SK-N-MC (cell line): ENCODE results near the gene CYP27B1.

ENCODE experiments used
- DNase-seq: peaks from one replicate; pipeline ENCODE4 v3.0.0-alpha.2; 2011; ENCODE audit warnings: low read depth, low spot score
- H3K27ac ChIP-seq: fragments of 200-600 bp; sonication (generic); 2 replicates; pipeline ENCODE4 v1.5.1; 2016; ENCODE audit warnings: mixed run types
- H3K36me3 ChIP-seq: fragments of 200-600 bp; sonication (generic); 2 replicates; pipeline ENCODE4 v1.6.1; 2017; ENCODE audit warnings: antibody characterized with exemption, low read length, mixed read lengths; ENCODE audit not compliant: insufficient read depth
- H3K4me3 ChIP-seq: fragments of 200-600 bp; sonication (generic); 2 replicates; pipeline ENCODE4 v1.5.1; 2016
- H3K9ac ChIP-seq: fragments of 200-600 bp; sonication (generic); 2 replicates; pipeline ENCODE4 v1.8.0; 2017; ENCODE audit warnings: mixed run types, mixed read lengths; ENCODE audit not compliant: insufficient read length
- H3K9me3 ChIP-seq: fragments of 200-600 bp; sonication (generic); 2 replicates; pipeline ENCODE4 v1.6.1; 2017; ENCODE audit warnings: low read depth, mild to moderate bottlenecking, antibody characterized with exemption, low read length, moderate library complexity, mixed read lengths
- EZH2 ChIP-seq: fragments of 200-600 bp; sonication (generic); IDR thresholded peaks from one replicate; pipeline ENCODE4 v1.6.1; 2017; ENCODE audit warnings: antibody characterized with exemption
- FOXP2 ChIP-seq: optimal IDR thresholded peaks from 2 replicates; pipeline ENCODE3; 2011; ENCODE audit warnings: mild to moderate bottlenecking, moderate library complexity; ENCODE audit not compliant: insufficient read depth; ENCODE audit errors: extremely low read length, control extremely low read depth
- POLR2AphosphoS5 ChIP-seq: IDR thresholded peaks from 2 replicates; pipeline ENCODE4 v1.6.1; 2012; ENCODE audit warnings: mild to moderate bottlenecking, low read depth, low read length, borderline replicate concordance

CYP27B1 gene

GRCh38 chr12:57736741-57737466 lies 30.0 kb downstream of the CYP27B1 start:
- no peak overlapping the region for H3K27ac ChIP-seq
- no peak for DNase-seq
- TF ChIP-seq EZH2 (peak; percentile 88), FOXP2 (no peak), POLR2AphosphoS5 (no peak)
- peak overlapping the region; percentile 77 for H3K4me3 ChIP-seq
- H3K9me3 ChIP-seq, result no peaks in the 10 kb centered on the region
- no peaks in the 10 kb centered on the region for H3K36me3 ChIP-seq
- H3K9ac ChIP-seq, result no peak overlapping the region

GRCh38 chr12:57735952-57736740 lies 30.7 kb downstream of the CYP27B1 start:
- no peak overlapping the region for H3K27ac ChIP-seq
- H3K9me3 ChIP-seq, result no peaks in the 10 kb centered on the region
- no peak for TF ChIP-seq FOXP2
- TF ChIP-seq POLR2AphosphoS5, result no peak
- TF ChIP-seq EZH2, result no peak
- peak overlapping the region; percentile 77 for H3K4me3 ChIP-seq
- H3K36me3 ChIP-seq, result no peaks in the 10 kb centered on the region
- no peak overlapping the region for H3K9ac ChIP-seq
- no peak for DNase-seq

GRCh38 chr12:57735198-57735855 lies 31.6 kb downstream of the CYP27B1 start:
- no peak for DNase-seq
- Histone ChIP-seq H3K4me3 (no peak overlapping the region; the same call in 1 of the 2 replicates), H3K9ac (no peak overlapping the region), H3K27ac (no peak overlapping the region), H3K9me3 (no peaks in the 10 kb centered on the region), H3K36me3 (no peaks in the 10 kb centered on the region)
- no peak for TF ChIP-seq EZH2
- no peak for TF ChIP-seq FOXP2
- TF ChIP-seq POLR2AphosphoS5, result no peak

- TF ChIP-seq EZH2, result no peak
- Histone ChIP-seq H3K36me3 (no peaks in the 10 kb centered on the region), H3K9ac (no peak overlapping the region), H3K9me3 (no peaks in the 10 kb centered on the region), H3K27ac (no peak overlapping the region), H3K4me3 (no peak overlapping the region)
- DNase-seq, result no peak
Measured at GRCh38 chr12:57734591-57734990, 32.3 kb downstream of the CYP27B1 start.

GRCh38 chr12:57733928-57734327 lies 33.0 kb downstream of the CYP27B1 start:
- Histone ChIP-seq H3K4me3 (no peak overlapping the region), H3K36me3 (no peaks in the 10 kb centered on the region), H3K9me3 (no peaks in the 10 kb centered on the region), H3K9ac (no peak overlapping the region), H3K27ac (no peak overlapping the region)
- DNase-seq, result no peak
- TF ChIP-seq EZH2, result no peak

GRCh38 chr12:57732726-57733593 lies 33.9 kb downstream of the CYP27B1 start:
- DNase-seq, result no peak
- H3K36me3 ChIP-seq, result no peaks in the 10 kb centered on the region
- H3K27ac ChIP-seq, result no peak overlapping the region
- no peak overlapping the region for H3K4me3 ChIP-seq
- H3K9me3 ChIP-seq, result no peaks in the 10 kb centered on the region
- H3K9ac ChIP-seq, result no peak overlapping the region
- TF ChIP-seq POLR2AphosphoS5, result no peak
- no peak for TF ChIP-seq FOXP2
- TF ChIP-seq EZH2, result no peak

- Histone ChIP-seq H3K9ac (no peak overlapping the region), H3K27ac (no peak overlapping the region), H3K9me3 (no peaks in the 10 kb centered on the region), H3K4me3 (no peak overlapping the region), H3K36me3 (no peaks in the 10 kb centered on the region)
- no peak for DNase-seq
- no peak for TF ChIP-seq EZH2
- no peak for TF ChIP-seq POLR2AphosphoS5
- TF ChIP-seq FOXP2, result no peak
Measured at GRCh38 chr12:57732270-57732669, 34.6 kb downstream of the CYP27B1 start.

GRCh38 chr12:57731411-57732080 lies 35.3 kb downstream of the CYP27B1 start:
- Histone ChIP-seq H3K36me3 (no peaks in the 10 kb centered on the region), H3K9me3 (no peaks in the 10 kb centered on the region), H3K27ac (no peak overlapping the region), H3K9ac (no peak overlapping the region), H3K4me3 (no peak overlapping the region)
- TF ChIP-seq FOXP2, result no peak
- DNase-seq, result no peak
